AG10803 (cell line): Measurements from ENCODE around the gene LCNL1.
A peak's percentile ranks its signal among the peaks of the same experiment; 100 is the strongest.

Source experiments
- DNase-seq: peaks from one replicate; pipeline ENCODE4 v3.0.0; 2010; ENCODE audit warnings: low read depth
- H3K4me3 ChIP-seq: 2 replicates; pipeline ENCODE4 v1.5.1; 2011; ENCODE audit warnings: mild to moderate bottlenecking, low read length, control low read depth
- CTCF ChIP-seq: conservative IDR thresholded peaks from 2 replicates; pipeline ENCODE4 v1.5.1; 2011; ENCODE audit warnings: mild to moderate bottlenecking, low read length, control low read depth, inconsistent platforms

The LCNL1 gene

GRCh38 chr9:136944212-136944518, 38.6 kb upstream of the LCNL1 start:
- H3K4me3 ChIP-seq: peak overlapping the region; percentile 77
- no peak for TF ChIP-seq CTCF
- DNase-seq: peak; percentile 63

GRCh38 chr9:136944519-136945332, 38.1 kb upstream of the LCNL1 start, which contains the start of the genes C8G and FBXW5:
Gene C8G (plus strand): TSS chr9:136945243. CDS start chr9:136945321, 78 bp downstream.
Gene FBXW5 (minus strand): TSS chr9:136944738. CDS start chr9:136944083, 655 bp downstream.
- TF ChIP-seq CTCF: peak; percentile 65

GRCh38 chr9:136945333-136946227, 37.2 kb upstream of the LCNL1 start:
- TF ChIP-seq CTCF: no peak
- H3K4me3 ChIP-seq: no peak overlapping the region
- no peak for DNase-seq

More at GRCh38 chr9:136944519-136945332, 38.1 kb upstream of the LCNL1 start, which contains the start of the genes C8G and FBXW5:
- DNase-seq: peak; percentile 88
- peak within 1 kb of the TSS; percentile 77 for H3K4me3 ChIP-seq

GRCh38 chr9:136946228-136947027, 36.4 kb upstream of the LCNL1 start:
- no peak for DNase-seq
- no peak for TF ChIP-seq CTCF
- H3K4me3 ChIP-seq: no peak overlapping the region

GRCh38 chr9:136947028-136947891, 35.5 kb upstream of the LCNL1 start:
- no peak for DNase-seq
- H3K4me3 ChIP-seq: no peak overlapping the region
- no peak for TF ChIP-seq CTCF

GRCh38 chr9:136947955-136948510, 34.8 kb upstream of the LCNL1 start:
- DNase-seq: peak; percentile 49
- peak; percentile 51 for TF ChIP-seq CTCF
- no peak overlapping the region for H3K4me3 ChIP-seq
